K562 (cell line): Measurements from ENCODE around the gene FGF12. TPM values are rescaled to one million over a fixed set of nuclear protein-coding genes. Genes with fewer than 3 reads are reported as not detected.

Experiments used
- ATAC-seq: fragments of 200-7000 bp; cut with Tn5 transposase; 3 replicates; pipeline ENCODE4 v1.9.1; 2020; ENCODE audit warnings: moderate library complexity
- BruUV-seq: library from RNA; stranded (reverse); fragments of 400-500 nt; replicated peaks from 2 replicates; lab custom pipeline; 2021; lab: Mats Ljungman, UMichigan
- CTCF ChIA-PET: fragments of 300-600 bp; formaldehyde crosslinking; extraction: SDS; loops from one replicate; lab custom pipeline; 2021; ENCODE audit warnings: low intra/inter-chr PET ratio; lab: Yijun Ruan, JAX
- POLR2A ChIA-PET: fragments of 300-600, 350-650 bp; sonication (Branson Sonifier 250); formaldehyde crosslinking; extraction: SDS; loops from one replicate; lab custom pipeline; 2021; ENCODE audit warnings: antibody characterized with exemption, inconsistent platforms; lab: Yijun Ruan, JAX
- DNase-seq, 4 experiments: peaks; one replicate each; pipeline versions ENCODE4 v3.0.0 to v3.0.0-alpha.2; 2011 to 2018; ENCODE audit warnings: low spot score in 3 of 4, mixed read lengths in 3 of 4; ENCODE audit errors: extremely low read depth in 1 of 4
- FAIRE-seq: peaks from 2 replicates; lab custom pipeline; 2011; peaks lifted over from hg19 to GRCh38; lab: Jason Lieb, UNC
- H2AFZ ChIP-seq: 2 replicates; pipeline ENCODE4 v1.6.0; 2011; ENCODE audit warnings: low read depth, low read length, control low read depth, inconsistent platforms
- H3K27ac ChIP-seq: fragments of 200-600 bp; 3 replicates; pipeline ENCODE4 v1.8.0; 2011; ENCODE audit warnings: low read depth, mild to moderate bottlenecking, control low read depth, inconsistent platforms, low read length, moderate library complexity, mixed read lengths; ENCODE audit errors: extremely low read depth
- H3K27me3 ChIP-seq, 2 experiments: fragments of 300-600 bp in 1 of 2; 2 replicates in 1 of 2; 3 replicates in 1 of 2; pipeline versions ENCODE4 v1.6.0 to v1.8.0; 2011; ENCODE audit warnings: inconsistent platforms in 2 of 2, low read length in 2 of 2, mild to moderate bottlenecking in 1 of 2, mixed read lengths in 1 of 2, moderate library complexity in 1 of 2; ENCODE audit not compliant: control insufficient read depth in 2 of 2, insufficient read depth in 2 of 2
- H3K36me3 ChIP-seq: fragments of 300-600 bp; 3 replicates; pipeline ENCODE4 v1.8.0; 2011; ENCODE audit warnings: mild to moderate bottlenecking, low read length, inconsistent platforms; ENCODE audit not compliant: control insufficient read depth, insufficient read depth
- H3K4me1 ChIP-seq, 2 experiments: fragments of 200-600 bp in 1 of 2; replicated peaks in 1 of 2; 2 replicates in 1 of 2; 3 replicates in 1 of 2; pipeline versions ENCODE4 v1.5.1 to v1.8.0; 2011; ENCODE audit warnings: inconsistent platforms in 2 of 2, low read length in 2 of 2, mild to moderate bottlenecking in 1 of 2, mixed read lengths in 1 of 2, moderate library complexity in 1 of 2; ENCODE audit not compliant: control insufficient read depth in 2 of 2, insufficient read depth in 2 of 2
- H3K4me2 ChIP-seq: 2 replicates; pipeline ENCODE4 v1.6.1; 2011; ENCODE audit warnings: low read length, control low read depth, inconsistent platforms, mixed read lengths; ENCODE audit not compliant: insufficient read depth
- H3K4me3 ChIP-seq: fragments of 200-600 bp; sonication (generic), shearing (Covaris generic); 2 replicates; pipeline ENCODE4 v1.5.1; 2016; ENCODE audit warnings: control low read depth, inconsistent platforms
- H3K79me2 ChIP-seq: fragments of 200-600 bp; 3 replicates; pipeline ENCODE4 v1.8.0; 2011; ENCODE audit warnings: low read length, inconsistent platforms; ENCODE audit not compliant: control insufficient read depth, insufficient read depth
- H3K9ac ChIP-seq, 2 experiments: 2 replicates each; pipeline versions ENCODE4 v1.6.0 to v1.6.1; 2011; ENCODE audit warnings: low read depth in 2 of 2, low read length in 2 of 2, control low read depth in 1 of 2, inconsistent platforms in 1 of 2, mild to moderate bottlenecking in 1 of 2, mixed read lengths in 1 of 2; ENCODE audit not compliant: insufficient read depth in 1 of 2
- H3K9me1 ChIP-seq: one replicate; pipeline ENCODE4 v1.6.0; 2011; ENCODE audit warnings: inconsistent platforms, mild to moderate bottlenecking, low read length, moderate library complexity; ENCODE audit not compliant: control insufficient read depth, insufficient read depth
- H3K9me3 ChIP-seq: replicated peaks from 2 replicates; pipeline ENCODE4 v1.5.1; 2011; ENCODE audit warnings: low read depth, low read length, inconsistent platforms; ENCODE audit not compliant: control insufficient read depth, insufficient read depth
- H4K20me1 ChIP-seq: replicated peaks from 2 replicates; pipeline ENCODE4 v1.6.1; 2011; ENCODE audit warnings: low read length, inconsistent platforms, mixed read lengths; ENCODE audit not compliant: control insufficient read depth, insufficient read depth
- BHLHE40 ChIP-seq: IDR thresholded peaks from 2 replicates; pipeline ENCODE4 v1.6.1; 2011; ENCODE audit warnings: low read length, improper control_type of control experiment
- CAMTA2 ChIP-seq: fragments of 250-450 bp; sonication (Bioruptor Pico); conservative IDR thresholded peaks from 2 replicates; pipeline ENCODE4 v1.5.1; 2022
- CBFA2T2 ChIP-seq: fragments of 450-650 bp; conservative IDR thresholded peaks from 2 replicates; pipeline ENCODE4 v1.6.1; 2017; ENCODE audit warnings: mild to moderate bottlenecking
- EP400 ChIP-seq: fragments of 450-650 bp; IDR thresholded peaks from 2 replicates; pipeline ENCODE4 v1.6.1; 2017; ENCODE audit warnings: antibody characterized with exemption, mild to moderate bottlenecking, moderate library complexity
- HNRNPH1 ChIP-seq: fragments of 200-400 bp; formaldehyde crosslinking; optimal IDR thresholded peaks from 2 replicates; pipeline ENCODE3; 2017; ENCODE audit warnings: low read depth, mild to moderate bottlenecking, low read length, moderate library complexity
- MBD2 ChIP-seq: sonication (generic); IDR thresholded peaks from 2 replicates; pipeline ENCODE4 v1.6.1; 2016; ENCODE audit warnings: low read depth, borderline replicate concordance
- MYC ChIP-seq, 2 experiments: fragments of 250-450 bp in 1 of 2; sonication (Bioruptor Pico) in 1 of 2; IDR thresholded peaks; 2 replicates each; pipeline versions ENCODE4 v1.5.1 to v1.6.1; 2012 to 2021; ENCODE audit warnings: low read depth in 2 of 2, borderline replicate concordance in 1 of 2, improper control_type of control experiment in 1 of 2, low read length in 1 of 2, mild to moderate bottlenecking in 1 of 2, moderate library complexity in 1 of 2
- RBFOX2 ChIP-seq: fragments of 200-400 bp; formaldehyde crosslinking; IDR thresholded peaks from 2 replicates; pipeline ENCODE4 v1.6.1; 2017; ENCODE audit warnings: low read depth, mild to moderate bottlenecking, low read length, moderate library complexity
- ZNF133 ChIP-seq: fragments of 250-450 bp; sonication (Bioruptor Pico); IDR thresholded peaks from 2 replicates; pipeline ENCODE4 v1.4.0; 2020; ENCODE audit warnings: mild to moderate bottlenecking
- ZNF507 ChIP-seq: conservative IDR thresholded peaks from 2 replicates; pipeline ENCODE4 v1.6.1; 2017; ENCODE audit warnings: missing genetic modification characterization, missing compliant biosample characterization
- ZNF551 ChIP-seq: fragments of 250-450 bp; sonication (Bioruptor Pico); IDR thresholded peaks from 2 replicates; pipeline ENCODE4 v1.5.0; 2021; ENCODE audit warnings: mild to moderate bottlenecking, moderate library complexity
- ZNF592 ChIP-seq: fragments of 450-650 bp; IDR thresholded peaks from 2 replicates; pipeline ENCODE4 v1.6.1; 2017; ENCODE audit warnings: antibody characterized with exemption, mild to moderate bottlenecking
- ZSCAN32 ChIP-seq: fragments of 450-650 bp; formaldehyde crosslinking; IDR thresholded peaks from 2 replicates; pipeline ENCODE4 v1.4.0; 2020; ENCODE audit warnings: mild to moderate bottlenecking, moderate library complexity
- WGBS: fragments of 100-300 bp; shearing (Covaris generic); methylation state at CpG from one replicate; pipeline ENCODE4 v1.1.6; 2016; ENCODE audit warnings: low coverage, mixed read lengths; ENCODE audit not compliant: insufficient coverage; ENCODE audit errors: missing lambda C conversion rate; 5-methylcytosine and 5-hydroxymethylcytosine counted together
- in situ Hi-C: fragments of 300-500 bp; cut with MboI; formaldehyde crosslinking; loops from 4 replicates; pipeline ENCODE4 v1.15.0; 2018; ENCODE audit warnings: inconsistent platforms, mixed read lengths
- intact Hi-C: fragments of 100-400 bp; cut with micrococcal nuclease; formaldehyde crosslinking; loops from 2 replicates; pipeline ENCODE4 v1.14.2; 2022
- polyA plus RNA-seq, 8 experiments: library from polyadenylated mRNA; depleted of rRNA in 4 of 8; stranded (reverse) in 5 of 8; unstranded in 3 of 8; fragments of >200 nt; fragmentation: Nextera tagmentation in 2 of 8; fragmentation: Illumina TruSeq in 1 of 8; extraction: Ambion mirVana in 2 of 8; extraction: Trizol in 1 of 8; gene quantifications; 2 replicates each; pipeline versions ENCODE4 v1.2.1 to v1.2.3, GENCODE V29; 2011 to 2014; ENCODE audit warnings: inconsistent platforms in 1 of 8, missing spikeins in 1 of 8
- total RNA-seq, 7 experiments: library from RNA; depleted of rRNA in 6 of 7; stranded (reverse); fragments of >200 nt in 6 of 7; fragmentation: Illumina TruSeq in 2 of 7; extraction: Trizol in 2 of 7; gene quantifications; 2 replicates each; pipeline versions ENCODE4 v1.2.1 to v1.2.3, GENCODE V29; 2011 to 2021; ENCODE audit warnings: low replicate concordance in 1 of 7
- TF ChIP-seq, protein P1 (sequence below), 3 experiments: fragments of 200-800 bp in 1 of 3; fragments of 250-450 bp in 1 of 3; fragments of 450-650 bp in 1 of 3; sonication (Bioruptor Pico) in 1 of 3; sonication (Bioruptor generic) in 1 of 3; formaldehyde crosslinking in 1 of 3; IDR thresholded peaks; 2 replicates each; pipeline versions ENCODE4 v1.6.1 to v1.8.0; 2016 to 2022; ENCODE audit warnings: mild to moderate bottlenecking in 2 of 3, missing genetic modification characterization in 2 of 3, missing compliant biosample characterization in 1 of 3, moderate library complexity in 1 of 3
- TF ChIP-seq, protein P2 (sequence below): fragments of 450-650 bp; IDR thresholded peaks from 2 replicates; pipeline ENCODE4 v1.6.1; 2017; ENCODE audit warnings: mild to moderate bottlenecking, moderate library complexity

FGF12 gene
- total and polyA plus RNA-seq, 9 of the 15 experiments (the other 6 are each of a cell fraction or from before 2014, with no cell fraction given), result not detected

- CTCF ChIA-PET, result no interaction called here
- intact Hi-C loops, result no loop called here
- no TSS peak for BruUV-seq
- in situ Hi-C loops, result no loop called here
- no peak overlapping the region for H2AFZ ChIP-seq
- H3K4me2 ChIP-seq, result no peak overlapping the region
- FAIRE-seq (no peak), ATAC-seq (no peak), DNase-seq (no peak)
- no peaks in the 10 kb centered on the region for H4K20me1 ChIP-seq
- no peak for TF ChIP-seq BHLHE40
- no peak for TF ChIP-seq CBFA2T2
- no peak for TF ChIP-seq MBD2
- TF ChIP-seq, protein P1, sequence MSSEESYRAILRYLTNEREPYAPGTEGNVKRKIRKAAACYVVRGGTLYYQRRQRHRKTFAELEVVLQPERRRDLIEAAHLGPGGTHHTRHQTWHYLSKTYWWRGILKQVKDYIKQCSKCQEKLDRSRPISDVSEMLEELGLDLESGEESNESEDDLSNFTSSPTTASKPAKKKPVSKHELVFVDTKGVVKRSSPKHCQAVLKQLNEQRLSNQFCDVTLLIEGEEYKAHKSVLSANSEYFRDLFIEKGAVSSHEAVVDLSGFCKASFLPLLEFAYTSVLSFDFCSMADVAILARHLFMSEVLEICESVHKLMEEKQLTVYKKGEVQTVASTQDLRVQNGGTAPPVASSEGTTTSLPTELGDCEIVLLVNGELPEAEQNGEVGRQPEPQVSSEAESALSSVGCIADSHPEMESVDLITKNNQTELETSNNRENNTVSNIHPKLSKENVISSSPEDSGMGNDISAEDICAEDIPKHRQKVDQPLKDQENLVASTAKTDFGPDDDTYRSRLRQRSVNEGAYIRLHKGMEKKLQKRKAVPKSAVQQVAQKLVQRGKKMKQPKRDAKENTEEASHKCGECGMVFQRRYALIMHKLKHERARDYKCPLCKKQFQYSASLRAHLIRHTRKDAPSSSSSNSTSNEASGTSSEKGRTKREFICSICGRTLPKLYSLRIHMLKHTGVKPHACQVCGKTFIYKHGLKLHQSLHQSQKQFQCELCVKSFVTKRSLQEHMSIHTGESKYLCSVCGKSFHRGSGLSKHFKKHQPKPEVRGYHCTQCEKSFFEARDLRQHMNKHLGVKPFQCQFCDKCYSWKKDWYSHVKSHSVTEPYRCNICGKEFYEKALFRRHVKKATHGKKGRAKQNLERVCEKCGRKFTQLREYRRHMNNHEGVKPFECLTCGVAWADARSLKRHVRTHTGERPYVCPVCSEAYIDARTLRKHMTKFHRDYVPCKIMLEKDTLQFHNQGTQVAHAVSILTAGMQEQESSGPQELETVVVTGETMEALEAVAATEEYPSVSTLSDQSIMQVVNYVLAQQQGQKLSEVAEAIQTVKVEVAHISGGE (CRISPR knock-in tag; IDR thresholded peaks at IDR 0.05), result no peak
- TF ChIP-seq EP400, result no peak
- no peak for TF ChIP-seq CAMTA2 (CRISPR knock-in tag)
- TF ChIP-seq HNRNPH1, result no peak
- TF ChIP-seq MYC (IDR thresholded peaks at IDR 0.05; ENCODE audit: low read depth, low read length), result no peak
- no peak for TF ChIP-seq MYC (CRISPR knock-in tag; IDR thresholded peaks at IDR 0.05; ENCODE audit: borderline replicate concordance, low read depth)
- TF ChIP-seq ZNF507 (tag), result no peak
- no peak for TF ChIP-seq ZSCAN32 (CRISPR knock-in tag)
- TF ChIP-seq, protein P2, sequence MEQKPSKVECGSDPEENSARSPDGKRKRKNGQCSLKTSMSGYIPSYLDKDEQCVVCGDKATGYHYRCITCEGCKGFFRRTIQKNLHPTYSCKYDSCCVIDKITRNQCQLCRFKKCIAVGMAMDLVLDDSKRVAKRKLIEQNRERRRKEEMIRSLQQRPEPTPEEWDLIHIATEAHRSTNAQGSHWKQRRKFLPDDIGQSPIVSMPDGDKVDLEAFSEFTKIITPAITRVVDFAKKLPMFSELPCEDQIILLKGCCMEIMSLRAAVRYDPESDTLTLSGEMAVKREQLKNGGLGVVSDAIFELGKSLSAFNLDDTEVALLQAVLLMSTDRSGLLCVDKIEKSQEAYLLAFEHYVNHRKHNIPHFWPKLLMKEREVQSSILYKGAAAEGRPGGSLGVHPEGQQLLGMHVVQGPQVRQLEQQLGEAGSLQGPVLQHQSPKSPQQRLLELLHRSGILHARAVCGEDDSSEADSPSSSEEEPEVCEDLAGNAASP, result no peak
- TF ChIP-seq RBFOX2, result no peak
- no peak for TF ChIP-seq ZNF133
- TF ChIP-seq ZNF592, result no peak
- TF ChIP-seq ZNF551 (CRISPR knock-in tag), result no peak
- H3K4me1 ChIP-seq, result no peaks in the 10 kb centered on the region
- 0% methylated on average over 3 of the region's 3 CpGs for WGBS
- no peak overlapping the region for H3K4me3 ChIP-seq
- H3K27me3 ChIP-seq, result no peaks in the 10 kb centered on the region
- H3K79me2 ChIP-seq, result no peaks in the 10 kb centered on the region
- no peak overlapping the region for H3K27ac ChIP-seq
- POLR2A ChIA-PET, result no interaction called here
- H3K36me3 ChIP-seq, result no peaks in the 10 kb centered on the region
- H3K9me1 ChIP-seq, result no peaks in the 10 kb centered on the region
- H3K9ac ChIP-seq, result no peak overlapping the region
- H3K9me3 ChIP-seq, result no peaks in the 10 kb centered on the region
Observed at GRCh38 chr3:192747746-192748145, 20.4 kb upstream of the FGF12 start.
